NK-92 treated with Interleukin-12 subunit alpha and Interleukin-12 subunit beta, amount 100 ng/mL, for 24 hours (cell line): Measurements from ENCODE around the gene HINFP.
"Not testable (repeated sequence)": the region's sequence is repeated elsewhere in the genome, so short reads cannot be mapped to it uniquely, and the experiment has no call there.

Experiments used
- DNase-seq: peaks from one replicate; lab custom pipeline; 2025; lab: John Stamatoyannopoulos, UW

The HINFP gene

DNA sequence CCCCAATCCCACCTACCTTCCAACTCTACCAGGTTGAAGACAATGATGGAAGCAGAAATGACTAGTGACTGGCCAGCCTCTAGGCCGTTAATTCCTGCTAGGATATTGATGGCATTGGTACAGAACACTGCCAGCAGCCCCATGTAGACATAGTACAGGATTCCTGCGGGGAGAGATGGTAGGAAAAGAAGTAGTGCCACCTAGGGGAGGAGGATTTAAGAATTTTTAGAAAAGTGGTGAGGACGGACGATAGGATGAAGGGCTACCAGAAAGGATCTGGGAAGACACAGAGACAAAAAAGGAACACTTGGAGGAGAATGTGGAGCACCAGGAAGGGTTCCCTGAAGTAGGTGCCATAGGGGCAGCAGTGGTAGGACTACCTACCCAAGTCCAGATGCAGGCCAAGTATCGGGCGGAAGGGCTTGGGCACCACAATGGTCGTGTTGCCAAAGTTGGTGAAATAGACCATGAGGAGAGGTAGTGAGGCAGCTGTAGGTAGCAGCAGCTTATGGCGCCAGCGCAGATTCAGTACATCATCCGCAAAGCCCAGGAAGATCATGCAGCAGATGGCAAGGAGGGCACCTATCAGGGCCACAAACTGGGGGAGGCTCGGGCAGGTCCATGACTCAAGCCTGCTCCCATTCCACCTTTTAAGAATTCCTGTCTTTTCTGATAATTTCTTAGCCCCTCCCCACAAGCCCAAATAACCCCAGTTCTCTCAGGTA, 21.0 kb upstream of the HINFP start:
- DNase-seq: no peak

DNA sequence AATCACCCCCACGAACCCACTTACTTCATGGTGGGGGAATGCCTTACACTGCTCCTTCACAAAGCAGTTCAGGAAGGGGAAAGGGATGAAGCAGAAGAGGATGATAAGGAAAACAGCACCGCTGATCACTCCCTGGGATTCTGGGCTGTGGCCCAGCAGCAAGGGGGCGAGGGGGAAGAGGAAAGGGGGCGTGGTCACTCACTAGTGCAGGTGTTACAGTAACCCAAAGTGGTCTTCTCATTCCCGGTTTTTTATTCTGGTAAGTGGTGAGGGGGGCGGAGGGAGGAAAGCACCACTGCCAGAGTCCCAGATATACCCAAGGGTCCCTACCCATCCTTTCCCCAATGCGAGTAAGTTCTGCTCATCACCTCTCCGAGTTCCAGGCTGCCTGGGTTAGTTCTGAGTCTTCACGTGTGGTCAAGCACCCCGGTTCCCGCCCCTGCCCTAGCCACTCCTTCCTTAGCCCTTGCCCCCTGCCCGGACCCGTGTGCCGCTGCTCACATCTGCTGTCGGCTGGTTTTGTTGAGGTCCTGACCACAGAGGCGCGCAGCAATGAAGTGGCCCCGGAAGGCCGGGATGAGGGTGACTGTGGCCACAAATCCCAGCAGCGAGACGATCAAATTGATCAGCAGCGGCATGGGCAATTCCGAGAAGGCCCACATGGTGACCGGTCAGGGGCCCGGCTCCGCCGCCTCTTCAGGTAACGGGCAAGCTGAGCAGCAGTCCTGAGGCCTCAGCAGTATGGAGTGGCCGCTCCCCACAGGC, 20.2 kb upstream of the HINFP start:
- peak; percentile 58 for DNase-seq

DNA sequence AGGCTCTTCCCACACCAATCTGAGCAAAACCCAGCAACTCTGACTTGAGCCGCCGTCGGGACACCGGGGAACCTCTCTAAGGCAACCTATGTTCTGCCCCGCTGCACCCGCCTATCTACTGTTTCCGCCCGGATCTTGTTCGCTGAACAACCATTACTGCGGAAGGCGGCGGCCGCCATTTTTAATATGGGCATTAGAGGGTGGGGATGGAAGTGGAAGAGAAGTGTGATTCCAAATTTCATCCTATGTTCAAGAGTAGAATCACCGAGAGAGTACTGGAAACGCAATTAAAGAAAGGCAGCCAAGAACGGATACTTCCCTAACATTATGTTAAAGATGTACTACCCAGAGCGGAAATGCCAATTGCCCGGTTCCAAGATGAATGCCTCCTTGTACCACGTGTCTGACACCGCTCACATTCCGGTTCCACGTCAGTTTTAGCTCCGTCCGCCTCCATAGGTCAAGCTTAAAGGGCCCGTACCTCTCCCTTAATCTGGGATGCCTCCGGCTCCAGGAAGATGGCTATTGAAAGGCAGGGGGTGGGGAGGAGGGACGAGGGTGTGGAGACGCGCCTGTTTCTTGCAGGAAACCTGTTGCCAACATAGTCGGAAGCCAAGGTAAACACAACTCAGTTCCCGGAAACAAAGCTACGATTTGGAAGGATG, 19.5 kb upstream of the HINFP start, which contains the start of gene DPAGT1:
TSS of gene DPAGT1 (minus strand) at position 95 of the 665 bp plus-strand sequence. CDS start 198 bp downstream, outside the sequence.
- peak; percentile 81 for DNase-seq

DNA sequence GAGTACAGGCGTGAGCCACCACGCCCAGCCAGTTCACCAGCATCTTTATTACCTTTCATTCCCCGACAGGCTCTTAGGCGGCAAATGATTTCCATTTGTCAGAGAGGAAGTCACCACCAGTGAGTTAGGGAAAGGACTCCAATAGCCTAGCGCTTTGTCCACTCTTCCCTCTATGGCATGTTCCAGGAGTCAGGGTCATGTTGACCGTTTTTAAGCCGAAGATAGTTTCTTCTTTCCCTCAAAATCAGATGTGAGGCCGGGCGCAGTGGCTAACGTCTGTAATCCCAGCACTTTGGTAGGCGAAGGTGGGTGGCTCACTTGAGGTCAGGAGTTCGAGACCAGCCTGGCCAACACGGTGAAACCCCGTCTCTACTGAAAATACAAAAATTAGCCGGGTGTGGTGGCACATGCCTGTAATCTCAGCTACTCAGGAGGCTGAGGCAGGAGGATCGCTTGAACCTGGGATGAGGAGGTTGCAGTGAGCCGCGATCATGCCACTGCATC, 18.2 kb upstream of the HINFP start:
- DNase-seq: not testable (repeated sequence)

DNA sequence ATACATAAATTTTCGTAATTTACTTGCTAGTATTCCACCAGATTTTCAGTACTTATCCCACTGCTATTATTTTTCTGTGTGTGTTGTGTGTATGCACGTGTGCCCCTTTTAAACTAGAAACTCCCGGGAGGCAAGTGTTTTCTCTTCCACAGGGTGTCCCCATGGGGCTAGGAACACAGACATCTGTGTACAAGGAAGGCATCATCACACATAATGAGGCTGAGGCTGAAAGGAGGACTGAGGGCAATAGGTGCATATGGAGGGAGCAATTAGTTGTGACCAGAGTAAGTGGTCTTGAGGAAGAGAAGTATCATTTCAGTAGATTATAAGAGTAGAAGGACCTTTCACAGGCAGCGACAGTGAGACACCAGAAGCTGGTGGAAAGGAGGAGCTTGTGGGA, 17.6 kb upstream of the HINFP start:
- DNase-seq: no peak

DNA sequence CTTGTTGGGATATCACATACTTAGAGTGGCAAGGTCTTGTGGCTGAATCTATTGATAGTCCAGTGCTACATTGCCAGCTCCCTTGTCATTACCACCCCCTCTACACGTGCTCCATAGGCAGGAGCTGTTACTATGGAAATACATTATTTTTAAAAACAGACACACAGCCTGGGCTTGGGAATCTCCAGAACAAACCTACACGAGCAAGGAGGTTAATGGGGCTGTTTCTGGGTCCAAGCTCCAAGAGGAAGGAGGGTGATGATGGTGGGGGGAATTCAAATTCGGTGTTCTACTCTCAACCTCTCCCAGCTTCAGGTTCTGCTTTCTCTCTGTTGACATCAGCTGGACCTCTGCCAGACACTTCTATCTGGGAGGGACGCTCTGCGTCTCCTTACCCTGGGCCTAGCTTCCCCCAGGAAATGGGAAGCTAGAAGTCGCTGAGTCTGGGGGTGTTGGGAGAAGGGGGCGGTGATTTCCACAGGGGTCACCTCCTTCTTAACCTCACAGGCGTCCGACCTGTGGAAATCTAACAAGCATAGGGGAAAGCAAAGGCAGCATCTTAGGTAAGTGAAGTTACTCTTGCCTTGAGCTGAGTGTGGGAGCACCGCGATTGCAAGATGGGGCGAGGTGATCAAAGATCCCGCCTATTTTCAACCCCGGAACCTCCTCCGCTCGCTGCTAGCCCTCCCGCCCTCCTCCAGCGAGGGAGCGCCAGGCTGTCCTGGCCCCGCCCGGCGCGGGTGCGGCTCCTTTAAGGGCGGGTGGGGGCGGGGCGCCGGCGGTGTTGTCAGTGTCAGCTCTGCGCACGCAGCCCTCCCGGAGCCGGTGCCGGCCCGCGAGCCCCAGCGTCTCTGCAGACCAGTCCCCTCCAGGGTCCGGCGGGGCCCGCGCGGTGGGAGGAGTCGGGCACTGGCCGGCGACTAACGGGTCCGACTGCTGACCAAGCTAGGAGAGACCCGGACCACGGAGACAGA, 14.5 kb upstream of the HINFP start, which contains the start of gene C2CD2L:
TSS of gene C2CD2L (plus strand) at position 781 of the 974 bp plus-strand sequence. CDS start 398 bp downstream, outside the sequence.
- DNase-seq: peak; percentile 93

DNA sequence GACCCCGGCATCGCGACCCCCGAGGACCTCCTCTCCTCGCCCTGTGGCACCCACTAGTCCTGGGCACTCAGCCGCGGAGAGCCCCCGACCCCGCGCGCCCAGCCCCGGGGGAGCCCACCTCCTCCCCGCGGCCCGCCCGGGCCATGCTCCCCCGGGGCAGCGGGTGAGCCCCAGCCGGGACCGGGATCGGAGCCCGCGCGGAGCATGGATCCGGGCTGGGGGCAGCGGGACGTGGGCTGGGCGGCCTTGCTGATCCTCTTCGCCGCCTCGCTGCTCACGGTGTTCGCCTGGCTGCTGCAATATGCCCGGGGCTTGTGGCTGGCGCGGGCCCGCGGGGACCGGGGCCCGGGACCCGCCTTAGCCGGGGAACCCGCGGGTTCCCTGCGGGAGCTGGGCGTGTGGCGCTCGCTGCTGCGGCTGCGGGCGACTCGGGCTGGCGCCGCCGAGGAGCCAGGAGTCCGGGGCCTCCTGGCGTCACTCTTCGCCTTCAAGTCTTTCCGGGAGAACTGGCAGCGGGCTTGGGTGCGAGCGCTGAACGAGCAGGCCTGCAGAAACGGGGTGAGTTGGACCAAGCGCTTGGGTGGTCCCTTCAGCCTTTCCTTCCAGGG, 13.7 kb upstream of the HINFP start:
- DNase-seq: no peak

DNA sequence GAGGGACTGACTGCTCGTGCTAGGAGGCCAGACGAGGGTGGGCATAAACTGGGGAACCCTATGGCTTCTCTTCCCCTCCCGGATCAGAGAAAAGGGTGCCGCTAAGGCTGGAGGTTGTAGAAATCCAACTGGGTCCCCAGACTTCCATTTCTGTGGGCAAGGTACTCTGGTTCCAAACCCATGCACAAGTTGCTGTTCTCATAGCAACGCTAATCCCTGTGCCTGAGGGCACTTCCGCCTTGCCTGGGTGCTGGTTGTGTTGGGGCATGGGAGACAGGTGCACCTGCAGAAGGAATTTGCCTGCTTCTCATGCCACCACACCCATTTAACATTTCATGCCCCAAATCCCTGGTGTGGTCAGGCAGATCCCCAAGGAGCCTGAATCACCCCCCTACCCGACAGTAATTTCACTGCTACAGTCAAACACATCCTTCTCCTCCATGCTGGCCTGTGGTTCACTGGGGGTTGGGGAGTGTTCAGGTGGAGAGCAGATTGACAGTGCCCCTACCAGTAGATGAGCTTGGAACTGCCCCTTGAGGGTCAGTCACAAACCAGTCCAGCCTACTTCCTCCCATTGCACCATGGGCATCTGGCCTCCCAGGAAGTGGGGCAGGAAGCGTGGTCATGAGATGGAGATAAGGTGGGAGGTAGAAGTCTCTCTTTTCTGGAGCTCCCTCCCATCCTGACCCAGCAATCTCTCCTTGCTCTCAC, 13.1 kb upstream of the HINFP start:
- no peak for DNase-seq

DNA sequence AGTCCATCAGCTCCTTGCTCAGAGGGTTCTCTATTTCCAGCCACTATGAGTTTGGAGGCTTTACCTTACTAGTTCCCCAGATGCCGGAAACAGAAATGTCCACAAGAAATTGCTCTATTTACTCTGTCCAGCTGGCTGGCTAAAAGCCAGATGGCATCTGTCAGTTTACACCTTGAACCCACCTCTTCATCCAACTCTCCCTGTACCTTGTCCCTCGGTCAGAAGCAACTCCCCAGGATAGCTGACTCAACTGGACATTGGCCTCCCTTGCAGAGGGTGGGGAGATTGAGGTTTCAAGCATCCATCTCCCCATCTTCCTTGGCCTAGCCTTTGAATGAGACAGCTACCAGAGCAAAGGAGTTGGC, 12.5 kb upstream of the HINFP start:
- DNase-seq: no peak

DNA sequence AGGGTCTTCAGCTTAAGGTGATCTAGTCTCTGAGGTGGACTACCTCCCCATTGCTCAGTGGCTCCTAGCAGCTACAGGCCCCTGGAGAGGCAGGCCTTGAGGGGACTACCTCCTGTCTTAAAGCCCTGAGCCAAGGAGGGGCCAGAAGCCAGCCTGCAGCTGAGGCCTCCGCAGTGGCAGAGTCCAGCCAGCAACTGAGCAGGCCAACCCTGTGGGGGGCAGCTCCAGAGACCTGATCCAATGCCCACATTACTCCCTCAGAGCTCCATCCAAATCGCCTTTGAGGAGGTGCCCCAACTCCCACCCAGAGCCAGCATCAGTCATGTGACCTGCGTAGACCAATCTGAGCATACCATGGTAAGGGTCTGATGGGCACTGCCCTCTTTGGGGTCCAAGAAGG, 11.5 kb upstream of the HINFP start:
- DNase-seq: no peak

DNA sequence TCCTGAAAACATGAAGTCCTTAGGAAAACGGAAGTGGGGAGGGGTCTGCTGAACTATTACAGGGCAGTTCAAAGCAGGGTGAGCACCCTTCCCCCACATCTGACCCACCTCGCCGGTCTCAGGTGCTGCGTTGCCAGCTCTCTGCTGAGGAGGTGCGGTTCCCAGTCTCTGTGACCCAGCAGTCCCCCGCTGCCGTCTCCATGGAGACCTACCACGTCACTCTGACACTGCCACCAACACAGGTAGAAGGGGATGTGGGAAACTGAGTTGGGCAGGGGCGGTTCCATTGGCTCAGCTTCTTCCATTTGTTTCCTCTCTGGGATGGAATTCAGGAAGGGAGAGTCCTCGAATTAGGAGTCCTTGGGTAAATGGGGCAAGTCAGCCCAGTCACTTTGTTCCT, 10.9 kb upstream of the HINFP start:
- DNase-seq: no peak

DNA sequence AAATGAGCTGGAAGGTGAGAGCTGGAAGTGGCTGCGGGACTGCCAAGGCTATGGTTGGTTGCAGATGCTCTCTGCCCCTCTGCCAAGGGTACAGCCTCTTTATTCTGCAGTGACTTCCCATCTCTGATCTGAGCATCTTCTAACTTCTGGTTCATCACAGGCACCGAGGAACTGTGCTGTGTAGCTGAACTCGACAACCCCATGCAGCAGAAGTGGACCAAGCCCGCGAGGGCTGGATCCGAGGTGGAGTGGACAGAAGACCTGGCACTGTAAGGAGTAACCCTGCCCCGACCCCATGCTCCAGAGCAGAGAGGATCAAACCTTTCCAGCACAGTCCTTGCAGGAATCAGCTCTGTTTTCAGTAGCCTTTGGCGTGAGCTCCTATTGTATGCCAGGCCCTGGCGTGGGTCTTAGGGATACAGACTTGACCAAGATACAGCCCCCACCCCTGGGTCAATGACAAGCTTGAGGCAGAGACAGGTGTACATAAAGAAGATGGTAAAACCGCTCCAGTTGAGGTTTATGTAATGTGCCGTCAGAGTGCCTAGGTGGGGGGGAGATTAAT, 9.9 kb upstream of the HINFP start:
- no peak for DNase-seq

DNA sequence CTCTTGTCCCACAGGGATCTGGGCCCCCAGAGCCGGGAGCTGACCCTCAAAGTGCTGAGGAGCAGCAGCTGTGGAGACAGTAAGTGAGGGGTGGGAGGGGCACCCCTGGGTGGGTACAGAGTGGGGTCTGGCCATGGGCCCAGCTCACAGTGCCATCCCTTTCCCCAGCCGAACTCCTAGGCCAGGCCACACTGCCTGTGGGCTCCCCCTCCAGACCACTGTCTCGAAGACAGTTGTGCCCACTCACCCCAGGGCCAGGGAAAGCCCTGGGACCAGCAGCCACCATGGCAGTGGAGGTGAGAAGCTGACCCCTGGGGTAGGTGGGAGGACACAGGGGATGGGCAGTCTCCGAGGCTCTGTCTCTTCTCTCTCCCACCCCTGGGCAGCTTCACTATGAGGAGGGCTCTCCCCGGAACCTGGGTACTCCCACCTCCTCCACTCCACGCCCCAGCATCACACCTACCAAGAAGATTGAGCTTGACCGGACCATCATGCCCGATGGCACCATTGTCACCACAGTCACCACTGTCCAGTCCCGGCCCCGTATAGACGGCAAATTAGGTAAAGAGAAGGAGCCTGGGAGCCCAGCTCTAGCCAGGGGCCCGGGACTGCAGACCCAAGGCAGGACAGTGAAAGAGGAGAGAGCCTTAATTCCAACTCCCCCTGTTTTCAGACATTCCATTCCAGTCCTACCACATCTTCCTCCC, 8.9 kb upstream of the HINFP start:
- DNase-seq: no peak

DNA sequence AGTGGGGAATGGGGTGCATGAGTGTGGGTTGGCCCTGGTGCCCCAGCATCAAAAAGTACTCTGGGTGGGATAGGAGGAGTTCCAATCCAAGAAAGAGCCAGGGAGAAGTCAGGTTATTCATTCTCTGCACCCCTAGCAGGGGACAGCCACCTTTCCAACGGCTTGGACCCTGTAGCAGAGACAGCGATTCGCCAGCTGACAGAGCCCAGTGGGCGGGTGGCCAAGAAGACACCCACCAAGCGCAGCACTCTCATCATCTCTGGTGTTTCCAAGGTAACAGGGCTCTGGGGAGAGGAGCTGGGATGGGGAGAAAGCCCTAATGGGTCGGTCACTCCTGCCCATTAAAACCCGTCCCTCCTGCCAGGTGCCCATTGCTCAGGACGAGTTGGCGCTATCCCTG, 7.7 kb upstream of the HINFP start:
- no peak for DNase-seq

DNA sequence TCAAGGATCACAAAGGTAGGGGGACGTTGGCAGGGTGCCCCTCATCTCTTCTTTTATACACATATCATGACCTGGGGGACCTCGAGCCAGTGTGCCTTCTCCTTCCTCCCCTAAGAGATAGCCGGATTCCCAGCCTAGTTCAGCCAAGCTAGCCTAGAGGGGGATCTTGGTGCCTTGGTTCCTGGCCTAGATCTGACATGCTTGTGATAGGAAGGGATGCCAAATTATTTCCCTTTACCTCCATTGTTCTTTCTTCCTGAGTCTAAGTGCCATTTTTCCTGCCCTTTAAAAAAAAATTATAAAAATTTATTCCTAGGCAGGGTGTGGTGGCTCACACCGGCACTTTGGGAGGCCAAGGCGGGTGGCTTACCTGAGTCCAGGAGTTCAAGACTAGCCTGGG, 7.0 kb upstream of the HINFP start:
- DNase-seq: no peak

DNA sequence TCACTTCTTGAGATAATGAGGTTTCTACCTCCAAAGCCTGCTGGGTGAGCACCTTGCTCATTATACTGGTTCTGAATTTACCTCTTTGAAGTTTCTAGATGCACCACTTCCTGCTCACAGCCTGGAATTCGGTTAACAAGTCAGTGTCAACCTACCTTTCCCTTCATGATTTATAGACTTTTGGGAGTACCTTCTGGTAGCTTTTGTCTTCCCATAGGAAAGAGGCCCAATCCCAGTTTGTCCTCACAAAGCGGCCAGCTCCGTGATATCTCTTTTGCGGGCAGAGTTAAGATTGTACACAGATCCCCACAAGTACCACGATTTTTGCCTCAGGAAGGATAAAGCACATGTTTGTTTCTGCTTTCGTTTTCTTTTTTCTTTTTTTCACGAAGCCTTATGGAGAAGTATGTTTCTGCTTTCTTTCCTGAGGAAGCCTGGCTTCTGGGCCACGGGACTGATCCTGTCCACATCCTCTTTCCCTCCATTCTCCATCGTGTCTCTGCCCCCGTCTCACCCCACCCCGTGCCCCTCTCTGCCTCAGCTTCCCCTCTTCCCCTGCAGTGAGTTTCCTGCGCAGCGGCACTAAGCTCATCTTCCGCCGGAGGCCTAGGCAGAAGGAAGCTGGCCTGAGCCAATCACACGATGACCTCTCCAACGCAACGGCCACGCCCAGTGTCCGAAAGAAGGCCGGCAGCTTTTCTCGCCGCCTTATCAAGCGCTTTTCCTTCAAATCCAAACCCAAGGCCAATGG, 5.7 kb upstream of the HINFP start:
- DNase-seq: no peak

DNA sequence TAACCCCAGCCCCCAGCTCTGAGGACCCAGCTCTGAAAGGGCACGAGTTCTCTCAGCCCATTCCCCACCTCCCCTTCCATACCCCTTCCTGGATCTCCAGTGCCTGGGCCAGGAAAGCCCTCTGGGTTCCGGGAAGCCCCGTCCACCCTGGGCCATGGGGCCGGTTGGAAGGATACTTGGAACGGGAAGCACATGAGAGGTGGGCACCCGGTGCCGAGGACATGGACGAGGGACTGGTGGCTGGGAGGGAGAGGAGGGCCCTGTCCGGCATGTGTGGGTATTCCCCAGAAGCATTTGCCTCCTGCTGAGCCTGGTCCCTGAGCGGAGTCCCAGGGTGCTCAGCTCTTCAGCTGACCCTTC, 5.2 kb upstream of the HINFP start:
- no peak for DNase-seq

DNA sequence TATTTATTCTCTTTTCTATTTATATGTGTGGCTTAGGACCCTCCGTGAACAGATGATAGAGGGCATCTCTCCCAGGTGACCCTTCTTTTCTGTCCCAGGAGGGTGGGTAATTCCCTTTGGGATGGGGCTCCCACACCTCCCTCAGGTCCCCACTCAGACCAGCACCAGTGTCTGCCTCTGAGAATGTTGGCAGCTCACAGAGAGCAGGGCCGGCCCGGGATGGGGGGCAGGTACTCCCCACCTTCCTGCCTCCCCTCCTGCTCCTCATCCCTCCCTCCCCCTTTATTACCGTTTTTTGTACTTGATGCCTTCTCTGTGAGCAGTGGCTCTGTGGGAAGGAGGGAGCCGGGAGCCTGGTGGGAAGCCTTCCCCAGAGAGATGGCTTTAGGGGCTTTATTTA, 4.8 kb upstream of the HINFP start:
- DNase-seq: no peak
